Midbrain (tissue), 1 donor: ENCODE measurements around the gene ARHGAP22.
A peak's percentile ranks its signal among the peaks of the same experiment; 100 is the strongest.
"Not testable (repeated sequence)": the region's sequence is repeated elsewhere in the genome, so short reads cannot be mapped to it uniquely, and the experiment has no call there.

Source experiments
- DNase-seq: peaks from one replicate; lab custom pipeline; 2025; lab: John Stamatoyannopoulos, UW

ARHGAP22 gene

GRCh38 chr10:48450233-48450740 is 154.6 kb downstream of the ARHGAP22 start:
- DNase-seq = no peak

- peak; percentile 81 for DNase-seq
These were observed 155.2 kb downstream of the ARHGAP22 start for GRCh38 chr10:48449501-48450232.

DNA sequence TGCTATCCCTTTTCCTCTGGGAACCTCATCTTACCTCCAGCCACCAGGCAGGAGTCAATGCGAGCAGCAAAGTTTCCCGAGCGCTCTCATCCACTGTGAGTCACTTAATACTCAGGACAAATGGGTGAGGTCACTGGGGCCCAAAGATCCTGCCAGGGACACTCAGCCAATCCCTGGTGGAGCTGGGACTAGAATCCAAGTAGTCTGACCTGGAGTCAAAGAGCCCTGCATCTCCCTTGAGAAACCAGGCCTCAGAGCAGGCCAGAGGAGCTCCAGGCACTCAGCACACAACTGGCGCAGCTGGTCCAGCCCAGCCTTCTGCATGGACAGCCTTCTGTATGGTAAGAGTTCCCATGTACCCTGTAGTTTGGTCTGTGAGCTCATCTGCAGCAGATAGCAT is 156.1 kb downstream of the ARHGAP22 start:
- no peak for DNase-seq

- no peak for DNase-seq
These were observed 157.3 kb downstream of the ARHGAP22 start for GRCh38 chr10:48447356-48448215.

DNA sequence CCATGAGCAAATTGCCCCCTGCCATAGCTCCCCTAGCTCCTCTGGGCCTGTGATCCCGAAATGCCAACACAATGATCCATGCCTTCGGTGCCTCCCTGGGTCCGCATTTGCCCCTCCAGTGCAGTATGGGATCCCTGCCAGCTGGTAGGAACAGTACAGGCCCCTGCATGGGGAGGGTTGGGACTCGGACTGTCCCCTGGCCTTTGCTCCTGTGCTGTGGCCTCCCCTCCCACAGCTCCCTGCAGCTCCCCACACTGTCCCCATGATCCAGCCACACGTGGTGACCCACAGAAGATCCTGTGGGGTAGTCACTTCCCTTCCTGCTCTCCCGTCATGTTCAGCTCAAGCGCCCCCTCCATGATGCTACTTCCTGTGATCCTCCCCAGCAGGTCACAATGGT is 158.1 kb downstream of the ARHGAP22 start:
- DNase-seq = no peak

DNA sequence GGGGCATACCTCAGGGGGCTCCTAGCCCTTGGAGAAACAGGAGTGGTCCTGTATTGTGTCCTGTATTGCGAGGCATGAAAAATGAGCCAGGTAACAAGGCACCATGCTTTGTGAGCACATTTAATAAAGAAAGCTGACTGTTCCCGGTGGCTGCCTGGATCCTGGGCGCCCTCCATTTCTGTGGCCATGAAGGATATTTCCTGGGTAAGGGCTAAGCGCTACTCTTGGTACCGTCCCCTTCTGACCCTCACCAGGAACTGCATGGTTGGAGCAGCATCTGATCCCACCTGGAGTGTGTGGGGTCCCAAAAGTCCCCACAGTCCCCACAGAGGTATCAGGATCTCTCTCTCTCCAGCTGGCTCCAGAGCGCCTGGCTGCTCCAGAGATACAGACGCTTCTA is 158.9 kb downstream of the ARHGAP22 start:
- DNase-seq = no peak

DNA sequence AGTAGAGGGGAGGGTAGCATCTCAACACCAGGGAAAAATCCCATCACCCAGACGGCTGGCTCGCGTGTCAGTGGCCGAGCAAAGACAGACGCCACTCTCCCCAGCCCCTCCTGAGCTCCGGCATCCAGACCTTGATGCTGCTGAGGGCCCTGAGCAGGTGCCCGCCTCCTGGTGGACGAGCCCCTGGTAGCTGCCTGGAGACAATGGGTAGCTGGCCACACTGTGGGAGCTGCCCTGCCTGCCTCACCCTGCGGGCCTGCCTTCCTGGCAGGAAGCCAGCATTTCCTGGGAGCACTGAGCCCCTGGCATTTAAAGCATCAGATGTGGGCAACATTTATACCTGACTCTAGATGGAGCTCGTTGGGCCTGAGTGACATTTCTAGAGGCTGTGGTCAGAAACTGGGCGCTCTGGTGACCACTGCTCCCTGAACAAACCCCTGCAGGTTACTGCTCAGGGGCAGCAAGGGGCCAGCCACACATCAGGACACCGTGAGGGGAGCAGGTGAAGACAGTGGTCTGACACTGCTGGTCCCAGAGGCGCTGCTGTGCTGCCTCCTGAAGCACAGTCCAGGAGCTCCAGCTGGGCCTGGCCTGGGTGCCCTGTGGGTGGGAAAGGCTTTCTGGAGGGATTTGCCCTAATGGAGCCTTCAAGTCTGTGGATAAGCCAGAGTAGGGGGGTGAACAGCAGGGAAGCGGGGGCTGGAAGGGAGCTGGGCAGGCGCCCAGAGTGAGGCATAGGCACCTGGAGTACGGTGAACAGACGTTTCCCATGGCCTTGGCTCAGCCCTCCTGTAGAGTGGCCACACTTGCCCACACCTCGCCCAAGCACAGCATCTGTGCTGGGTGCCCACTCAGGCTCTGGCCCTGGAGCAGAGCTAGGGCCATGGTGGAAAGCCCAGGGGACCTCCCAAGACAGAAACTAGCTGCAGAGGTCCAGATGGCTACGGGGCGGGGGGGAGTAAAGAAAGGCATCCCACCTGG is 159.7 kb downstream of the ARHGAP22 start:
- DNase-seq = no peak

GRCh38 chr10:48444266-48444665 is 160.6 kb downstream of the ARHGAP22 start:
- DNase-seq = peak; percentile 34

DNA sequence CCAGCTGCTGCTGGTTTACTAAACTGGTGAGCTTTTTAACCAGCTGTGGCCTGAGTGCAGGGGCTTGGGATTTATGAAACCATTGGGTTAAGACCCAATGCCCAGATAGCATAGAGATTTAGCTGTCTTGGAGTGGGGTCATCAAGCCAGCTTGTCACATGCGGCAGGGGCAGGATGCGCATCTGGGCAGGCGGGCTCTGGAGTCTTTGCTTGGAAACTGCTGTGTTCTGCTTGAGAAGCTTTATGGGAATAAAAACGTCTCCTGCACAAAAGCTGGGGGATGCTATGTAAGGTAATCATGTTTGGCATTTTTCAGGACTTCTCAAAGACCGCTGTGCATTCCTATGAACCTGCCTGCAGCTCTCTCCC is 162.1 kb downstream of the ARHGAP22 start:
- no peak for DNase-seq

DNA sequence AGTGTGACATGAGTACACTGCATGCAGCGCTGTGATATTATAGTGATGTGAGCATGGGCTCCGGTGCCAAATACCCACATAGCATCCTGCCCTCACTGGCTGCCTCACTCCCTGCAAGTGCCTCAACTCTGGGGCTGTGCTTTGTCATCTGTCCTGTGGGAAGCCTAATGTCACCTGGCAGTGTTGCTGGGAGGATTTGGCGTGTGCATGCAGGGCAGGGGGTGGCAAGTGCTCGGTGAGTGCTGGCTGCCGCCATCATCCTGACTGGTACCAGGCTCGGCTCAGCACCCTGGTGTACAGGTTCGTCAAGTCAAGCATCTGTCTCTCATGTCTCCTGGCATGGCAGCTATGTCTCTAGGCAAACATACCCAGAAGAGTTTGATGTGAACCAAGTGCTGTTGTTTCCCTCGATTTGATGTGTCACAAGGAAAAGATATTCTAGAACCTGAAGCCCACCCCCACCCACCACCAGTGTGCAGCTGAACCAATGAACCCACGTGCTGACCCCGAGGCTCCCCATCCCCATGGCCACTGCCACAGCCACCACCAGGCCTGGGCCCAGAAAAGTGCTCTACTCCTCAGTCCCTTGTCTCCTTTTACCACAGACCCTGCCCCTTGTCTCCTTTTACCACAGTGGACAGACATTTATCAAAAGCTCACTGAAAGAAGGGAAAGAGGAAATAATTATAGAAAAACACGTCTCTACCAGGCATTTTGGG is 162.6 kb downstream of the ARHGAP22 start:
- no peak for DNase-seq

DNA sequence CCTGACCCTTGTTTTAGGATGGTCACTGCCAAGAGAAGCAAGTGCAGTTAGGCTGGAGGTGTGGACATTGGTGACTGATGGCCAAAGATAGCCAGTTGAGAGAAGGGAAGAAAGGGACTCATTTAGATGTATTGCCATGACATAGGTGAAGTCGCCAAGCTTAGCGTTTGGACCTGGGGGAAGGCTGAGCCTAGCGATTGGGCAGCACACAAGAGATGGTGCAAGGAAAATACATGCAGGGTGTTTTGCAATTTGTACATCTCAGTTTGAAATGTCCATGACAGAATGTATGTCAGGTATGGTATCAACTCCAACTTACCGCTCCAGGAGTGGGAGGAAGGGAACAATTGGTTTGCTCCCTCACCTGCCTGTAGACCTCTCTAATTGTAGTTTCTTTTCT is 164.1 kb downstream of the ARHGAP22 start:
- DNase-seq = no peak

GRCh38 chr10:48439581-48440041 is 165.3 kb downstream of the ARHGAP22 start:
- DNase-seq = no peak

GRCh38 chr10:48439031-48439430 is 165.8 kb downstream of the ARHGAP22 start:
- no peak for DNase-seq

DNA sequence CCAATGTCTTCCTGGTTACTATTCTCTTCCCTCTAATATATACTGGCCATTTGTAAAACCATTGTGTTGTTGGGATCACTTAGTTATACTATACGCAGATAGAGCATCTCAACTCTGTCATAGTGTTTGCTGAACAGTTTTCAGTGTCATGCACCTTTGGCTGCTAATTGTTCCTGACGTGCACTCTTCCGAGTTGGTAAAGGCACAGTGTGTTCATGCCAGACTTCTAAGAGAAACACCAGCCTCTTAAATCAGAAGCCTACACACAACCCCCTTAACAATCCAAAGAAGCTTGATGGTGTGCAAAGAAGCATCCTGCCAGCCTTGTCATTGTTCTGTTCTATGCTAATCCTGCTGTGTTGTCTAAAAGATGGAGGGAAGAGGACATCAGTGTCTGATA is 167.3 kb downstream of the ARHGAP22 start:
- no peak for DNase-seq

GRCh38 chr10:48431871-48432270 is 173.0 kb downstream of the ARHGAP22 start:
- DNase-seq = no peak

DNA sequence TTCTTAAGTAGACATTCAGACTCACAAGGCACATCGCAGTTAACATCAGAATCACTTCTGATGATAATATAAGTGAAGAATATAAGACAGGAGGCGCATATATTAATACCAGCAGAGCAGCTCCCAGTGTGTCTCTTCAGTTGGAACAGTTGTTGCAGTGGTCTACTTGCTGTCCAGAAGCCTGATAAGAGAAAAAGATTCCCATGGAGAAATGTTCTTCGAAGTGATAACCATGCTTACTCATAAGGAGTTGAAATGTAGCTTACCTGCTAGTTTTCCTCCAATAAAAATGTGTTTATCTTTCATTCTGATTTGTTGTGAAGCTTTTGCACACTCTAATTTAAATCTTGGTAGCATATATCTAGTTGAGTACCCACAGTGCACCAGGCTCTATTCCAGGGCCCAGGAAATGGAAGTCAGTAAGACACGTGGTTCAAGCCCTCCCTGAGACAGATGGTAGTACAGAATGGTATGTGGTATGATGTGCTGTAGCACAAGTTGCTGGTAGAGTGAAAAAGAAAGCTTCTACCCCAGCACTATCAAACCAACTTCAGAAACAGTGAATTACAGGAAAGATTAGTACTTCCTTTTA is 174.4 kb downstream of the ARHGAP22 start:
- no peak for DNase-seq

GRCh38 chr10:48429309-48429708 is 175.6 kb downstream of the ARHGAP22 start:
- no peak for DNase-seq

- DNase-seq = no peak
These were observed 176.0 kb downstream of the ARHGAP22 start for GRCh38 chr10:48428896-48429295.

DNA sequence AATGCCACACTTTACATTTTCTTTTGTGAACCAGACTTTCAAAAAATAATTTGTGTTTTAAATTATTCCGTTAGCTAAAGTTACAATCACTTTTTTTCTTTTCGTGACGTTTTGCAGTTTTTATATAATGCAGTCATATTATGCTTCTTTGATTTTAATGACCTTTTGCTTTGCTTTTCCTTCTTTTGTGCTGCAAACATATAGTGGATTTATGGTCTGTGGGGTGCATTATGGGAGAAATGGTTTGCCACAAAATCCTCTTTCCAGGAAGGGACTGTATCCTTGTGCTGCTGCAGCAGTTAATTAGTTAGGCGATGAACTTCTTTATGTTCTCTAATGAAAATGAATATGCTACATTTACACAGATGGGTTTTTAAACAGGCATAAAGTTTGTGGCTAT is 181.0 kb downstream of the ARHGAP22 start:
- DNase-seq = no peak

DNA sequence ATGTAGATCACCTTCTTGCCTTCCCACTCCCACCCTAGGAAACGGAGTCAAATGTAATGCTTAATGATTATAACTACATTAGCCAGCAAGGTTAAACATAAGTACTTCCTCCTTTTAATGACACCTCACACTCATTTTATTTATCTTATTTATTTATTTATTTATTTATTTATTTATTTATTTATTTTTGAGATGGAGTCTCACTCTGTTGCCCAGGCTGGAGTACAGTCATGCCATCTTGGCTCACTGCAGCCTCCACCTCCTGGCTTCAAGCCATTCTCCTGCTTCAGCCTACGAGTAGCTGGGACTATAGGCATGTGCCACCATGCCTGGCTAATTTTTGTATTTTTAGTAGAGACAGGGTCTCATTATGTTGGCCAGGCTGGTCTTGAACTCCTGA is 183.0 kb downstream of the ARHGAP22 start:
- DNase-seq = not testable (repeated sequence)

- DNase-seq = no peak
These were observed 185.2 kb downstream of the ARHGAP22 start for GRCh38 chr10:48419714-48420113.
